Panc1 (cell line): Measurements from ENCODE around the gene AMN.

ENCODE experiments used
- POLR2AphosphoS5 ChIP-seq: IDR thresholded peaks from 2 replicates; pipeline ENCODE4 v1.6.1; 2012; ENCODE audit warnings: mild to moderate bottlenecking, low read depth, low read length, moderate library complexity
- SIN3A ChIP-seq: IDR thresholded peaks from 2 replicates; pipeline ENCODE4 v1.6.1; 2012; ENCODE audit warnings: low read depth, mild to moderate bottlenecking, low read length, moderate library complexity, borderline replicate concordance; ENCODE audit not compliant: insufficient read depth
- TF ChIP-seq, protein P1 (sequence below): fragments of 450-650 bp; IDR thresholded peaks from 2 replicates; pipeline ENCODE4 v1.5.1; 2017; ENCODE audit warnings: mild to moderate bottlenecking
- TF ChIP-seq, protein P2 (sequence below), 2 experiments: IDR thresholded peaks; 2 replicates each; pipeline ENCODE4 v1.6.1; 2011 to 2012; ENCODE audit warnings: low read depth in 2 of 2, control low read depth in 1 of 2, low read length in 1 of 2, mild to moderate bottlenecking in 1 of 2, moderate library complexity in 1 of 2; ENCODE audit not compliant: insufficient read depth in 1 of 2

DNA sequence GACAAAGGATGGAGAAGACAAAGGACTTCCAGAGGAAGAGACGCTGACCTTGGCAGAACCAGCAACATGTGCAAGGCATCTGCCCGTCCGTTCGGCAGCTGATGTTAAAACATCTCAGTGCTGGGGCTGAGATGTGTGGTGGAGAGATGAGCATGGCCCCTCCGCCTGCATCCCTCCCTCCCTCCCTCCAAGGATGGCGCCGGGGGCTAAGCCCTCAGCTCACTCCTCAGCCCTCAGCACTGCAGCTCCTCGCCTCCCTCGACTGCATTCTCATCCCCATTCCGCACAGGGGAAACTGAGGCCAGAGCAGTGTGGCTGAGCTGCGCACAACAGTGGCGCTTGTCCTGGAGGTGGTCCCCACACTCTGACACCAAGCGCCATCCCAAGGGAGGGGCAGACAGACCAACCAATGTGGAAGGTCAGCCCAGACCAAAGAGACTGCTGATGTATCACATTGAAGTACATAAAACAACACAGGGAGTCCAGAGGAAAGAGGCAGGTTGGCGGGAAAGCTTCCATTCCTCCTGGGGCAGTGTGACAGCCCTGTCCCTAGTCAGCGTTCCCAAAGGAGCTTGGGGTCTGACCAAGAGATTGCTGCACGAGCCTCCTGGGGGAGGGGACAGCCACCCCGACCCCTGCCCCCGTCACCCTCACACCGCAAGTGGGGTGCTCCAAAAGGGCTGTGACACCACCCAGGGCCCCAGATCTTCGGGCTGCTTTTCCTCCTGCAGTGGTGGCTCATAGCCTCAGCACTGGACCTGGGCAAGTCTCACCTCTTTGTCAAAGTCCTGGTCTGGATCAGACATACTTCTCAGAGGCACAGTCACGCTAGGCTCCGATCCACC, 15.1 kb downstream of the AMN start:
- TF ChIP-seq, protein P1, sequence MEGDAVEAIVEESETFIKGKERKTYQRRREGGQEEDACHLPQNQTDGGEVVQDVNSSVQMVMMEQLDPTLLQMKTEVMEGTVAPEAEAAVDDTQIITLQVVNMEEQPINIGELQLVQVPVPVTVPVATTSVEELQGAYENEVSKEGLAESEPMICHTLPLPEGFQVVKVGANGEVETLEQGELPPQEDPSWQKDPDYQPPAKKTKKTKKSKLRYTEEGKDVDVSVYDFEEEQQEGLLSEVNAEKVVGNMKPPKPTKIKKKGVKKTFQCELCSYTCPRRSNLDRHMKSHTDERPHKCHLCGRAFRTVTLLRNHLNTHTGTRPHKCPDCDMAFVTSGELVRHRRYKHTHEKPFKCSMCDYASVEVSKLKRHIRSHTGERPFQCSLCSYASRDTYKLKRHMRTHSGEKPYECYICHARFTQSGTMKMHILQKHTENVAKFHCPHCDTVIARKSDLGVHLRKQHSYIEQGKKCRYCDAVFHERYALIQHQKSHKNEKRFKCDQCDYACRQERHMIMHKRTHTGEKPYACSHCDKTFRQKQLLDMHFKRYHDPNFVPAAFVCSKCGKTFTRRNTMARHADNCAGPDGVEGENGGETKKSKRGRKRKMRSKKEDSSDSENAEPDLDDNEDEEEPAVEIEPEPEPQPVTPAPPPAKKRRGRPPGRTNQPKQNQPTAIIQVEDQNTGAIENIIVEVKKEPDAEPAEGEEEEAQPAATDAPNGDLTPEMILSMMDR, result no peak
- TF ChIP-seq, protein P2, sequence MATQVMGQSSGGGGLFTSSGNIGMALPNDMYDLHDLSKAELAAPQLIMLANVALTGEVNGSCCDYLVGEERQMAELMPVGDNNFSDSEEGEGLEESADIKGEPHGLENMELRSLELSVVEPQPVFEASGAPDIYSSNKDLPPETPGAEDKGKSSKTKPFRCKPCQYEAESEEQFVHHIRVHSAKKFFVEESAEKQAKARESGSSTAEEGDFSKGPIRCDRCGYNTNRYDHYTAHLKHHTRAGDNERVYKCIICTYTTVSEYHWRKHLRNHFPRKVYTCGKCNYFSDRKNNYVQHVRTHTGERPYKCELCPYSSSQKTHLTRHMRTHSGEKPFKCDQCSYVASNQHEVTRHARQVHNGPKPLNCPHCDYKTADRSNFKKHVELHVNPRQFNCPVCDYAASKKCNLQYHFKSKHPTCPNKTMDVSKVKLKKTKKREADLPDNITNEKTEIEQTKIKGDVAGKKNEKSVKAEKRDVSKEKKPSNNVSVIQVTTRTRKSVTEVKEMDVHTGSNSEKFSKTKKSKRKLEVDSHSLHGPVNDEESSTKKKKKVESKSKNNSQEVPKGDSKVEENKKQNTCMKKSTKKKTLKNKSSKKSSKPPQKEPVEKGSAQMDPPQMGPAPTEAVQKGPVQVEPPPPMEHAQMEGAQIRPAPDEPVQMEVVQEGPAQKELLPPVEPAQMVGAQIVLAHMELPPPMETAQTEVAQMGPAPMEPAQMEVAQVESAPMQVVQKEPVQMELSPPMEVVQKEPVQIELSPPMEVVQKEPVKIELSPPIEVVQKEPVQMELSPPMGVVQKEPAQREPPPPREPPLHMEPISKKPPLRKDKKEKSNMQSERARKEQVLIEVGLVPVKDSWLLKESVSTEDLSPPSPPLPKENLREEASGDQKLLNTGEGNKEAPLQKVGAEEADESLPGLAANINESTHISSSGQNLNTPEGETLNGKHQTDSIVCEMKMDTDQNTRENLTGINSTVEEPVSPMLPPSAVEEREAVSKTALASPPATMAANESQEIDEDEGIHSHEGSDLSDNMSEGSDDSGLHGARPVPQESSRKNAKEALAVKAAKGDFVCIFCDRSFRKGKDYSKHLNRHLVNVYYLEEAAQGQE (IDR thresholded peaks at IDR 0.05; ENCODE audit: insufficient read depth in 1 of 2, low read depth in 2 of 2, low read length in 1 of 2), result no peak
- no peak for TF ChIP-seq POLR2AphosphoS5
- no peak for TF ChIP-seq SIN3A
